H1 (cell line): ENCODE data around the gene ST6GALNAC3. TPM values are rescaled to one million over a fixed set of nuclear protein-coding genes. Genes with fewer than 3 reads are reported as not detected.

ENCODE experiments used
- CTCF ChIA-PET: fragments of 300-600 bp; sonication (Branson Sonifier 250); formaldehyde crosslinking; loops from one replicate; lab custom pipeline; 2021; ENCODE audit not compliant: partially characterized antibody; lab: Charles Lee
- POLR2A ChIA-PET: fragments of 300-600 bp; sonication (Branson Sonifier 250); formaldehyde crosslinking; loops from one replicate; lab custom pipeline; 2021; ENCODE audit warnings: inconsistent platforms; ENCODE audit not compliant: partially characterized antibody; lab: Charles Lee
- DNase-seq, 2 experiments: peaks; one replicate each; pipeline versions ENCODE4 v3.0.0 to v3.0.0-alpha.2; 2010 to 2022; ENCODE audit warnings: low spot score in 2 of 2, low read depth in 1 of 2, mixed read lengths in 1 of 2
- FAIRE-seq: peaks from 2 replicates; lab custom pipeline; 2011; peaks lifted over from hg19 to GRCh38; lab: Jason Lieb, UNC
- H2AFZ ChIP-seq: 2 replicates; pipeline ENCODE4 v1.8.1; 2012; ENCODE audit warnings: low read length, inconsistent platforms
- H2AK5ac ChIP-seq: 2 replicates; pipeline ENCODE4 v1.6.1; 2013; ENCODE audit warnings: low read depth, low read length
- H2BK120ac ChIP-seq: replicated peaks from 2 replicates; pipeline ENCODE3; 2013; ENCODE audit warnings: low read depth, low read length, inconsistent platforms
- H2BK12ac ChIP-seq: 2 replicates; pipeline ENCODE4 v1.6.1; 2013; ENCODE audit warnings: low read depth, low read length
- H2BK15ac ChIP-seq: 2 replicates; pipeline ENCODE4 v1.6.1; 2013; ENCODE audit warnings: low read length
- H2BK20ac ChIP-seq: 2 replicates; pipeline ENCODE4 v1.6.1; 2013; ENCODE audit warnings: low read length
- H2BK5ac ChIP-seq: 2 replicates; pipeline ENCODE4 v1.6.1; 2013; ENCODE audit warnings: low read depth, low read length
- H3K14ac ChIP-seq: 2 replicates; pipeline ENCODE4 v1.6.1; 2013; ENCODE audit warnings: inconsistent platforms; ENCODE audit not compliant: insufficient read length
- H3K18ac ChIP-seq: 2 replicates; pipeline ENCODE4 v1.6.1; 2013; ENCODE audit warnings: low read length; ENCODE audit errors: extremely low read depth
- H3K23ac ChIP-seq: 2 replicates; pipeline ENCODE4 v1.6.1; 2013; ENCODE audit warnings: inconsistent platforms; ENCODE audit not compliant: insufficient read length
- H3K23me2 ChIP-seq: 2 replicates; pipeline ENCODE4 v1.6.1; 2013; ENCODE audit warnings: low read depth, low read length
- H3K27ac ChIP-seq: 2 replicates; pipeline ENCODE4 v1.6.1; 2011; ENCODE audit warnings: low read depth, low read length, inconsistent platforms
- H3K27me3 ChIP-seq, 4 experiments: replicated peaks in 1 of 4; 1 replicate in 1 of 4; 2 replicates in 3 of 4; pipeline versions ENCODE4 v1.6.1 to v1.8.1; 2011 to 2013; ENCODE audit warnings: low read length in 3 of 4, mild to moderate bottlenecking in 3 of 4, inconsistent platforms in 2 of 4, mixed read lengths in 2 of 4, moderate library complexity in 1 of 4; ENCODE audit not compliant: control insufficient read depth in 3 of 4, insufficient read depth in 3 of 4; ENCODE audit errors: extremely low read depth in 1 of 4
- H3K36me3 ChIP-seq, 4 experiments: 2 replicates each; pipeline versions ENCODE4 v1.6.1 to v1.8.1; 2011 to 2013; ENCODE audit warnings: mild to moderate bottlenecking in 4 of 4, low read length in 3 of 4, moderate library complexity in 2 of 4, control low read depth in 1 of 4, inconsistent platforms in 1 of 4; ENCODE audit not compliant: insufficient read depth in 4 of 4, control insufficient read depth in 2 of 4
- H3K4ac ChIP-seq: replicated peaks from 2 replicates; pipeline ENCODE3; 2013; ENCODE audit warnings: low read length, low read depth, mixed read lengths, inconsistent platforms; ENCODE audit not compliant: insufficient read length
- H3K4me1 ChIP-seq, 4 experiments: replicated peaks in 1 of 4; 1 replicate in 1 of 4; 2 replicates in 3 of 4; pipeline versions ENCODE4 v1.6.1 to v1.8.1; 2011 to 2013; ENCODE audit warnings: low read length in 3 of 4, inconsistent platforms in 2 of 4, mixed read lengths in 1 of 4; ENCODE audit not compliant: insufficient read depth in 4 of 4, control insufficient read depth in 3 of 4
- H3K4me2 ChIP-seq, 2 experiments: 2 replicates each; pipeline versions ENCODE4 v1.6.1 to v1.8.1; 2011 to 2013; ENCODE audit warnings: low read depth in 2 of 2, low read length in 2 of 2, control low read depth in 1 of 2, inconsistent platforms in 1 of 2, mild to moderate bottlenecking in 1 of 2; ENCODE audit not compliant: insufficient read depth in 1 of 2
- H3K4me3 ChIP-seq, 4 experiments: fragments of 200-600, 300-600 bp in 1 of 4; sonication (generic), shearing (Covaris generic), sonication (Bioruptor Twin) in 1 of 4; 2 replicates each; pipeline versions ENCODE4 v1.5.1 to v1.8.1; 2011 to 2016; ENCODE audit warnings: low read length in 4 of 4, low read depth in 3 of 4, control low read depth in 2 of 4, inconsistent platforms in 2 of 4, mild to moderate bottlenecking in 2 of 4, mixed read lengths in 1 of 4, moderate library complexity in 1 of 4; ENCODE audit not compliant: insufficient read depth in 2 of 4; ENCODE audit errors: extremely low read depth in 1 of 4
- H3K56ac ChIP-seq: replicated peaks from 2 replicates; pipeline ENCODE3; 2013; ENCODE audit warnings: low read depth, mild to moderate bottlenecking, mixed read lengths, low read length, inconsistent platforms; ENCODE audit not compliant: insufficient read length
- H3K79me1 ChIP-seq: 2 replicates; pipeline ENCODE4 v1.6.1; 2013; ENCODE audit warnings: low read depth, low read length, control low read depth
- H3K79me2 ChIP-seq, 2 experiments: 2 replicates each; pipeline versions ENCODE4 v1.6.1 to v1.8.1; 2012 to 2013; ENCODE audit warnings: low read length in 2 of 2, mild to moderate bottlenecking in 2 of 2, inconsistent platforms in 1 of 2; ENCODE audit not compliant: insufficient read depth in 2 of 2, control insufficient read depth in 1 of 2
- H3K9ac ChIP-seq, 4 experiments: replicated peaks in 1 of 4; 1 replicate in 1 of 4; 2 replicates in 3 of 4; pipeline versions ENCODE4 v1.6.1 to v1.8.1; 2011 to 2013; ENCODE audit warnings: low read depth in 3 of 4, low read length in 3 of 4, control low read depth in 2 of 4, mild to moderate bottlenecking in 2 of 4, moderate library complexity in 2 of 4, inconsistent platforms in 1 of 4; ENCODE audit errors: extremely low read depth in 1 of 4
- H3K9me3 ChIP-seq, 2 experiments: 2 replicates each; pipeline versions ENCODE4 v1.6.1 to v1.8.1; 2012 to 2013; ENCODE audit warnings: mild to moderate bottlenecking in 2 of 2, moderate library complexity in 2 of 2, control low read depth in 1 of 2, inconsistent platforms in 1 of 2, low read depth in 1 of 2, low read length in 1 of 2, mixed read lengths in 1 of 2; ENCODE audit not compliant: insufficient read depth in 2 of 2
- H4K20me1 ChIP-seq, 2 experiments: replicated peaks in 1 of 2; 2 replicates each; pipeline versions ENCODE3 to v1.8.1; 2011 to 2013; ENCODE audit warnings: inconsistent platforms in 2 of 2, low read length in 2 of 2, mild to moderate bottlenecking in 1 of 2; ENCODE audit not compliant: insufficient read depth in 2 of 2, control insufficient read depth in 1 of 2
- H4K5ac ChIP-seq: 2 replicates; pipeline ENCODE4 v1.6.1; 2013; ENCODE audit warnings: low read length, low read depth, mixed read lengths, inconsistent platforms; ENCODE audit not compliant: insufficient read length
- H4K8ac ChIP-seq: 2 replicates; pipeline ENCODE4 v1.8.0; 2013; ENCODE audit warnings: mild to moderate bottlenecking, moderate library complexity, low read length, inconsistent platforms; ENCODE audit not compliant: insufficient read depth; ENCODE audit errors: extremely low read depth
- H4K91ac ChIP-seq: replicated peaks from 2 replicates; pipeline ENCODE3; 2013; ENCODE audit warnings: low read length, mixed read lengths, inconsistent platforms; ENCODE audit not compliant: insufficient read length
- ATF2 ChIP-seq: IDR thresholded peaks from 2 replicates; pipeline ENCODE4 v1.6.1; 2012; ENCODE audit warnings: low read length, inconsistent platforms
- CBX5 ChIP-seq: fragments of 300-800, 300-1000 bp; sonication (generic); IDR thresholded peaks from 2 replicates; pipeline ENCODE4 v1.7.1; 2016; ENCODE audit warnings: antibody characterized with exemption, low read length, low read depth
- E2F6 ChIP-seq: IDR thresholded peaks from 2 replicates; pipeline ENCODE4 v1.6.1; 2012; ENCODE audit warnings: inconsistent platforms
- HDAC2 ChIP-seq, 2 experiments: fragments of 300-600 bp in 1 of 2; sonication (generic) in 1 of 2; IDR thresholded peaks; 2 replicates each; pipeline ENCODE4 v1.6.1; 2011 to 2012; ENCODE audit warnings: low read depth in 2 of 2, low read length in 2 of 2, mild to moderate bottlenecking in 2 of 2, moderate library complexity in 2 of 2, borderline replicate concordance in 1 of 2, inconsistent platforms in 1 of 2
- RFX5 ChIP-seq: IDR thresholded peaks from 2 replicates; pipeline ENCODE4 v1.6.1; 2011; ENCODE audit warnings: low read depth, low read length, improper control_type of control experiment, borderline replicate concordance
- TAF1 ChIP-seq: IDR thresholded peaks from 2 replicates; pipeline ENCODE4 v1.6.1; 2011; ENCODE audit warnings: mild to moderate bottlenecking, low read depth, low read length
- TEAD4 ChIP-seq: IDR thresholded peaks from 2 replicates; pipeline ENCODE4 v1.6.1; 2012; ENCODE audit warnings: low read depth, low read length, inconsistent platforms, mixed read lengths
- WGBS, 2 experiments: shearing (Covaris generic) in 1 of 2; methylation state at CpG; one replicate each; pipeline versions ENCODE4 v1.1.6 to v1.1.7; 2013 to 2015; ENCODE audit warnings: low lambda C conversion rate in 2 of 2, mixed read lengths in 2 of 2, inconsistent platforms in 1 of 2, low coverage in 1 of 2, missing lambda C conversion rate in 1 of 2; ENCODE audit not compliant: insufficient replicate concordance in 2 of 2, insufficient coverage in 1 of 2, insufficient read length in 1 of 2; ENCODE audit errors: extremely low coverage in 1 of 2, missing lambda C conversion rate in 1 of 2; 5-methylcytosine and 5-hydroxymethylcytosine counted together
- polyA plus RNA-seq, 7 experiments: library from polyadenylated mRNA; depleted of rRNA in 3 of 7; stranded (reverse) in 5 of 7; unstranded in 2 of 7; fragments of >200 nt in 5 of 7; fragments of 200-250 nt in 2 of 7; gene quantifications; 1 replicate in 5 of 7; 2 replicates in 1 of 7; 4 replicates in 1 of 7; pipeline versions ENCODE4 v1.2.1 to v1.2.3, GENCODE V29; 2011 to 2013; ENCODE audit warnings: missing spikeins in 2 of 7, mixed read lengths in 2 of 7
- total RNA-seq: library from RNA; stranded (reverse); fragmentation: NEBNext Ultra II Directional; extraction: Animal tissue kit (Norgen Biotek cat#: 25700); gene quantifications from 2 replicates; pipeline ENCODE4 v1.2.1, GENCODE V29; 2021

Gene ST6GALNAC3
- total and polyA plus RNA-seq, 2 of the 8 experiments (the other 6 are each of a cell fraction or from before 2014, with no cell fraction given) = 4.9 to 19.0 TPM

- Histone ChIP-seq H3K36me3 (no peaks in the 10 kb centered on the region), H3K4me1 (no peaks in the 10 kb centered on the region; a peak in 2 of 7 replicates), H2BK15ac (no peak overlapping the region), H2BK12ac (no peak overlapping the region), H4K91ac (no peak overlapping the region), H3K79me2 (no peaks in the 10 kb centered on the region), H4K5ac (no peak overlapping the region), H3K4ac (no peak overlapping the region), H3K4me3 (no peak overlapping the region), H3K4me2 (no peak overlapping the region), H3K79me1 (no peaks in the 10 kb centered on the region), H2BK20ac (no peak overlapping the region), H2BK120ac (no peak overlapping the region), H3K23me2 (no peaks in the 10 kb centered on the region), H3K27me3 (no peaks in the 10 kb centered on the region), H4K20me1 (no peaks in the 10 kb centered on the region), H3K27ac (no peak overlapping the region), H3K14ac (no peak overlapping the region), H2BK5ac (no peak overlapping the region), H4K8ac (no peak overlapping the region), H3K9ac (no peak overlapping the region), H3K23ac (no peak overlapping the region), H3K56ac (no peak overlapping the region), H2AFZ (no peak overlapping the region), H3K18ac (no peak overlapping the region), H2AK5ac (no peak overlapping the region), H3K9me3 (no peaks in the 10 kb centered on the region)
- no peak for FAIRE-seq
- WGBS, 2 experiments = 82% methylated on average over 3 of the region's 3 CpGs; no CpG with 5 or more reads in 1 of the 2 experiments
- no peak for DNase-seq
- CTCF ChIA-PET = interaction anchor here (1.6 to 1.8 kb wide), 2 partner anchors 10 to 106 kb away, joined by 4 to 6 read pairs; no protein-coding TSS in a partner anchor
- POLR2A ChIA-PET = no interaction called here
- TF ChIP-seq E2F6 (no peak), RFX5 (no peak), TEAD4 (no peak), TAF1 (no peak), ATF2 (no peak), HDAC2 (IDR thresholded peaks at IDR 0.05; ENCODE audit: borderline replicate concordance in 1 of 2, low read depth in 2 of 2, low read length in 2 of 2) (no peak), CBX5 (no peak)
Measured at GRCh38 chr1:76033800-76034475, 40.6 kb upstream of the ST6GALNAC3 start.
